ENCODE data around the gene MMP24OS.
A peak's percentile ranks its signal among the peaks of the same experiment; 100 is the strongest.

MMP24OS gene

DNA sequence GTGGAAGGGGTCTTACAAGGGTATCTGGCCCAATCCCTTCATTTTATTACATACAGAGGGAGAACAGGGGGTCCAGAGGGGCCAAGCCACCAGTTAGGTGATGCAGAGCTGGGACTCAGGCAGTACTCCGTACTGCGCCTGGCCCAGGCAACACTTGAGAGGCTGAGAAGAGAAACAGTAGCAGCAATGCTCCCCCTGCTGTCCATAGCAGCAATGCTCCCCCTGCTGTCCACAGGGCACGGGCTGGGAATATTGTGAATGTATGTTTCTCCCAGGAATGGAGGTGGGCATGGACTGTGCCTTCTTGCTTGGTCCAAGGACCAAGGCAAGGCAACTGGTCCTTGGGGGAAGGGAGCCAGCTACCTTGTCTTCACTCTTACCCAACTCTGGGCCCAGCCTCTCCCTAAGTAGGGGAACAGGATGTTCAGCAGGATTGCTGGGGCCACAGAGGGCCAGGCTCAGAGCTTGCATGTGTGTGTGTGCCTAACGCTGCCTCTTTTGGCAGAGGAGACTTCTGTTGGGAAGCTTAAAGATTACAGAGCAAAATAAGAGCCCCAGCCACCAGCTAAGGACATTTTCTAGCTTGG, 29.1 kb upstream of the MMP24OS start:
- ATAC-seq (no peak), DNase-seq (peak; percentile 40)

DNA sequence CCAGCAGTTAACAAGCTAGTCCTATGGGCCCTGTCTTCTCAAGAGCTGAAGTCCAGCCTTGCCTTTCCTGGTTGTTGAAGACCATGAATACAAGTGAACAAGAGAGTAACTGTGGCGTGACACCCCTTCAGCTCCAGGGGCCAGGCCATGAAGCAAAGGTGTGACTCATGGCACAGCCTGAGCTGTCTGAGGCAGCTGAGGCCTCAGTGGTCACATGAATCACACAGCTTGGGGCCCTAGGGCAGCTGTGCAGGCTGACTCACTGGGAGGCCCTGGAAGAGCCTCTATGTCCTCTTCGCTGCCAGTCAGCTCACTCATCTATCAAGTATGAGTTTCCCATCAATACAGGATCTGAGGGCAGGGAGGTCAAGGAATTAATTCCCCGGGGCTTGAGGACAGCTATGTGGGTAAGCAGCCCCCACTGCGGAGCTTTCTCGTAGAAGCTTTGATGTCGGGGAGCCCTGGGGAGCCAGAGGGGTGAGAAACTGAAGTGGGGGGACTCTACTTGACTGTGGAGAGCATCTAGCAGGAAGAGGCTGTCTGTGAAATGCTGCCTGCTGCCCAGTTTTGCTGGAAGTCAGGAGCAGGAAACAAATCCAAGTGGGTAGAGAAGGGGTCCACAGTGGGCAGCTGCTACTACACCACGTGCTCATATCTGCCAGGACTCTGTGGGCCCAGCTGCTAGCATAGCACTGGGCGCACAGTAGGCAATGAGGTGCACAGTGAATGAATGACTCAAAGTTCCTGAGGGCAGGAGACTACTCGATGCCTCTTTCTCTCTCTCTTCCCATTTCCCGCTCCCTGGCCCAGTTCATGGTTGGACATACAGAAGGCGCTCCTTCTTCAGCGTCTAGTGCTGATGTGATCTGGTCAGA, 28.0 kb upstream of the MMP24OS start:
- ATAC-seq (peak; percentile 99), DNase-seq (peak; percentile 84)

DNA sequence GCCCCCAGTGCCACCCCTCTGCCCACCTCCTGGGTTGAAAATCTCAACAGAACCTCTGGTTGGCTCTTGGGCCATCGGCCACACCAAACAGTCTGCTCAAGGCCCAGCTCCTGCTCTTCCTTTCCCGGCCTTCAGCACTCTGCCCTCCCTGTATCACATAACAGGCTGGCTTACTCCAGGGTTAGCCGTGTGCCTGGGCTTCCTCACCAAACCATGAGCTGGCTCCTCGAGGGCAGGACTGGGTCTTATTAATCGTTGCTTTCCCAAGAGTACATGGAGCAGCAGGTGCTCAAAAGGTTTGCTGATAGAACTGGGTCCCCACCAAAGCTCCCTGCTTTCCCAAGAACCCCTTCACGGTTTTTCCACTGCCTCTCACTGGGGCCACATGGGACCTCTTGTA, 27.0 kb upstream of the MMP24OS start:
- DNase-seq (no peak), ATAC-seq (no peak)

DNA sequence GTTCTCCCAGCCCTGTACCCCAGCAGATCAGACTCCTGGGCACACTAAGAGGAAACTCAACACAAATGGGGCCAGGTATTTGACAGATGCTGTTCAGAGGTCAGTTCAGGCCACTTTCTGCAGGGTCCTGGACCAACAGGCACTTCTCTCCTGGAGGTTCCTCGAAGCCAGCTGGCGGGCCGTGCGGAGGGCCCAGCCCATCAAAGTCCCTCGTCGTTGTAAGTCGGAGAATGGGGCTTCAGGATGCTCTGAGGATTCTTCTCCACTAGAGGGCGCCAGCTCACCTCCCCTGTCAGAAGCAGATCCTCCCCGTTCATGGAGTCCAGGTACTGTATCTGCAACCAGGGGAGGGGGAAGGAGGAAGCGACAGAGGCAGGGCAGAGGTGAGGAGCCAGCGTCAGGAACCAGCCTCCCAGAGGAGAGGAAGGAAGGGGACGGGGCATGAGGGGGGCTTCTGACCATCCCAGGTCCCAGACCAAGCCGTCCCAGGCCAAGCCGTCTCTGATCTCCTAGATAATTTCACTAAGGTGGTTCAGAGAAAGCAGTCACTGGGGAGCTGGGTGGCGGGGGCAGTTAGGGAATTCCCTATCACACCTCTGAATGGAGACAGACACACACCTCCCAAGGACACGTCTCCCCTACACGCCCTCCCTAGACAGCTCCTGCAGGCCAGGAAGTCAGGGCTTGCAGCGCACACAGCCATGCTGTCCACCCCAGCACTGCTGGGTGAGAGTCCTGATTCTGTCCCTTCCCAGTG, 26.0 kb upstream of the MMP24OS start:
- DNase-seq, result peak; percentile 85
- peak; percentile 54 for ATAC-seq

DNA sequence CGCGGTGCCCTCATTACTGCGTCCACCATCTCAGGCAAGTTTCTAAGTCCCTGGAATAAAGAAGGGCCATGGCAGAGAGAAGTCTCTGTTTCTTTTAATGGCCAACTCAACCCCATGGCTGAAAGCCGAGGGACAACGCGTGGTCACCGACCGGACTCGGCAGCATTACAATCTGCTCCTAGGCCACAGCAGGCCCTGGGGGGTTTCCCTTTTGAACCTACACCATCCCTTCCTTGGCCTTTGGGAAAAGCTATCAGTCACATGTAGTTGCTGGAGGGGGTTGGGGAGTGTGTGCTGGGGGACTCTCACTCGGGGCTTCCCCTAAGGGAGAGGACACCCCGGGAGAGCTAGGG, 25.4 kb upstream of the MMP24OS start:
- DNase-seq (no peak), ATAC-seq (no peak)

DNA sequence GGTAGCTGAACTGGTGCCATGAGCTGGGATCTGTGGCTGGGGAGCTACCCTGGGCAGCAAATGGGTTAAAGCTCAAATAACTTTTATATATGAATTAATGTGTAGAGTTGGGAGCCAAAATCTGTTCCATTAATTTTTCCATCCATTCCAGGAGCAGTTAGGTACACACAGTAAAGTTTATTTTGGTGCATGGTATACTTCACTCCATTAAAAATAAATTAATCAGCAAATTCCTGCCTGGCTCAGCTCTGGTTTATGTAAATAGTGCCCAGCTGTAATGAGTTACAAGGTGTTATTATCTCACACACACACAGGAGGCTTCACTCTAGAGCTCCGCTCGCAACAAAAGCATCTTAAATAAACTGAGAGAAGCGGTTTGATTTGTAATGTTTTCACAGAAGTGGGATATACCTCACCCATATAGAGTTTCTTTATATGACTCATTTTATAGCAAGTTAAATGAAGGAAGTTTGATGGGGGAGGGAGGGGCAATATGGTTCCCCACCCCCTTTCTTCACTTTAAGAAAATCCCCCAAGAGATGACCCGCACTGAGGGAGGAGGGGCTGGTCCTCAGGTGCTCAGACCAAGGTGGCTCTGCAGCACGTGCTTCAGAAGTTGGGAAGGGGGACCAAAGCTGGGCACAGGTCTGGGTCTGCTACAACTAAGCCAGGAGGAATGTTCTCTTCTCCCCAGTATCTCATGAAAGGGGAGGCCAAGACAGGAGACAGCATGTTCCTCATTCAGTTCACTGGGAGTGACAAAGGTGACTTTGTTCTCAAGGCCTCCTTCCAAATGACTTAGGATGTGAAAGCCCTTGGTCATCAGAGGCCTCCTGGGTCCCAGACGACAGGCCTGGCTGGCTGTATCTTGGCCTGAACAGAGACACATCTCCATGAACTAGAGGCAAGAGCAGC, 24.8 kb upstream of the MMP24OS start:
- ATAC-seq (no peak), DNase-seq (no peak)

DNA sequence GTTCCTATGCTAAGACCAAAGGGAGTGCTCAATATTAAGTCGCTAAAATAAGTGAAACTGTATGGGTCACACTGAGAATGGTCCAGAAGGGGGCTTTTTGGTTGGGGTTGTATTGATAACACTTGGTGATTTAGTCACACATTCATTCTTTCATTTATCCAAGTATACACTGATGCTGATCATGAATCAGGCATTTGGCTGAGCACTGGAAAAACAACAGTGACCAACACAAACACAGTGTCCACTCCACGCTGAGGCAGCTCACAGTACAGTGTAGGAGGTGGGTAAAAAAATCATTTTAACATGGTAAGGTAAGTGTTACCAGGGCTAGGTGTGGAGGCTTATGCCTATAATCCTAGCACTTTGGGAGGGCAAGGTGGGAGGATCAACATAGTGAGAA, 23.5 kb upstream of the MMP24OS start:
- no peak for ATAC-seq

DNA sequence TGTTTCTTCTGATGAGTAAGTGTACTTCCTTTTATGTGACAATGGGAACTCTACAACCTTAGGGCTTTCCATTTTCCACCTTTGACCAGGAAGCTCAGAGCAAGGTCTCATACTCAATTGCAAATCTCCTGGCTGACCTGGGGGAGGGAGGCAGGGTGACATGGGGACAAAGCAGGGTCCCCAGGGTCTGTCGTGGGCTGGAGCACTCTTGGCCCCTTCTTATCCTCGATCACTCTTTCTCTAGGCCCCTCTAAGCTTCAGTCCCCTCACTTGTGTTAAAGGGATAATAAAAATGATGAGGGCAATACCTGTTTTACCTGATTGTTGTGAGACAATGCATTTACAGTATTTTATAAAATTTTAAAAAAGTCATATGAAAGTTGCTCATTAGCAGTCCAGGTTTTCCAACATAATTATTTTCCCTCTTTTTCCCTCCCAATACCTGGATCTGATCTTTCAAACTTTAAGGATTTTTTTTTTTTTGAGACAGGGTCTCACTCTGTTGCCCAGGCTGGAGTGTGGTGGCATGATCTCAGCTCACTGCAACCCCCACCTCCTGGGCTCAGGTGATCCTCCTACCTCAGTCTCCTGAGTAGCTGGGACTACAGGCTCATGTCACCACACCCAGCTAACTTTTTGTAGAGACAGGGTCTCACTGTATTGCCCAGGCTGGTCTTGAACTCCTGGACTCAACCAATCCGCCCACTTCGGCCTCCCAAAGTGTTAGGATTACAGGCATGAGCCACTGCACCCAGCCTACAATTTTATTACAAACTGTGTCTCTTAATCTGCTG, 22.7 kb upstream of the MMP24OS start:
- no peak for ATAC-seq
- DNase-seq, result no peak

More for the DNA sequence above, 23.5 kb upstream of the MMP24OS start:
- no peak for DNase-seq

DNA sequence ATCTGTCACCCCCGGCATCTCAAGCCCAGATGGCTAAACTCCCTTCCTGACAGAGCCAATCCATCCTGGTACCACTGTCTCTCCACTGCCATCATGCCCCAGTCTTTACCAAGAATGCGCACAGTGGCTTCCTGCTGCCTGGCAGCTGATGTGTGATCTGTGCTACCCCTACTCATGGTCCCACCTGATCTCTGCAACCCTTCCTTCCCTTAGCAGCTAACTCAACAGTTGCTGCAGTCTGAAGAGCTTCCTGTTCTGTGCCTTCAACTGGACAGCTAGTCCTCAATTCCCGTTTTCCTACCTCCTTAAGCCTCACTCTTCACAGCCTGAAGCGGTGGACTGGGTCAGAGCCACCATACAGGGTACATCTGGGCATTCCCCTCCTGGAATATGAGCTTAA, 21.9 kb upstream of the MMP24OS start:
- ATAC-seq, result no peak
- no peak for DNase-seq

DNA sequence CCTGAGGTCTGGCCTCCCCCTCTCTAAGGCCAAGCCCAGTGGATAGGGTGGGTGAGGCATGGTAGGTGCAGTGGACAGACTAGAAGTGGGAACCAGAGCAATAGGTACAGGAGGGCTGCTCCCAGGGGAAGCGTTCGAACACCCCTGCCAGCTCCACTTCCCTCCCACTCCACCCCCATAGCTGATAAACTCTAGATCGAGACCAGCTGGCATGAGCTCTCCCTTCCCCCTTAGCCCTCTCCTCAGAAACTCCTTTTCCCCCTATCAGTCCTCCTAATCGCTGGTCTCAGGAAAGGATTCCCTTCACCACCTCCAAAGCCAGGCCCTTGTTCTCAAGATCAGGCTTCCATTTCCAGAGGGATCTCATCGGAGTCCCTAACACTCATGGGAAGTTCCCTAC, 20.3 kb upstream of the MMP24OS start:
- ATAC-seq (no peak), DNase-seq (no peak)

DNA sequence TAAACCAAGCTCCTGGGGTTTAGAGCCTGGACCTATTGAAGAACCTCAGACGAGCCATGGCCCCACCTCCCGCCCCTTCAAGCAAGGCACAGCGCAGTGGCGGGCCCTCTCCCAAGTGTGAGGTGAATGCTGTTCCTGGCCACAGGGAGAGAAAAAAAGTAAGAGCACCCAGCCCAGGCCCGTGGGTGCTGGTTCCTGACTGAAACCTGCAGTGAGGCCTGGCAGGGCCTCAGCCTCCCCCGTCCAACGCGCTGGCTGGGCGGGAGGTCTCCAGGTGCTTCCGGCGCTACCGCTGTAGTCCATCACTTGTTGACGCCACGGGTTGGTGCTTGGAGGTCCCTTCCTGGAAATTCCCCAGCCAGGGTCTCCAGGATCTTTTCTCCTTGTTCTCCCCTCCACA, 19.8 kb upstream of the MMP24OS start:
- ATAC-seq (no peak), DNase-seq (no peak)

DNA sequence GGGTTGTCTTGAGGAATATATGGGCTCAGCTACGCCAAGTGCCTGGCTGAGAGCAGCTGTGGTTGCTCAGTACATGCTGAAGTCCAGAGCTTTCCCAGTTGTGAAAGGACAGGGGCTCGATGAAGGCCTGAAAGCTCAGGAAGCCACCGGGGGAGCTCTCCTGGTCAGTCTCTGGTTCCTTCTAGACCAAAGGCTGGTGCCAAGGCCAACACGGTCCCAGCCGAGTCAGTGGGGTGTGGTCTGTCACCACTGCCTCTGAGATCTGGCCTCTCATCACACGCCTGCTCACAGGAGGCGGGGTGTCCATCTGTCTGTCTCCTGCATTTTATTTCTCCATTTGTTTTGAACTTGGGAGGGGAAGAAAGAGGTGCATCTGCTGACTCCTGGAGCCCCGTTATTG, 19.2 kb upstream of the MMP24OS start:
- DNase-seq (no peak), ATAC-seq (no peak)

DNA sequence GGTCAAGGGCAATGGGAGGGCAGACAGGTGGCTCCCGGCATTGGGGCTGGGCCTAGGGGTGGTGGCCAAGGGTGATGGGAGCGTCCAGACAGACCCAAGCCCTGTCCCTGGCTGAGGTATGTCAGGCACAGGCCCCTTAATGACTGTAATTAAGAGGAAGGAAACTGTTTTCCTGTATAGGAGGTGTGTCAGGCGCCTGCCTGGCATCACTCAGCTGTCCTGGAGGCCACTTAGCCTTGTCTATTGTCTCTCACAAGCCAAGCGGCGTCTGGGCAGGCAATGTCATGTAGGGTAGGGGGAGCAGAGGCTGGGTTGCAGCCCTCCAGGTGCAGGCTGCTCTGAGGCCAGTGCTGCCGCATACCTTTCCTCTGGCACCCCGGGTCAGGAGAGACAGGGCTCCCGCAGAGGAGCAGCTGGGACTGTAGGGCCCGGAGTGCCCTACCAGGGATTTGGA, 18.2 kb upstream of the MMP24OS start:
- ATAC-seq (no peak), DNase-seq (no peak)

DNA sequence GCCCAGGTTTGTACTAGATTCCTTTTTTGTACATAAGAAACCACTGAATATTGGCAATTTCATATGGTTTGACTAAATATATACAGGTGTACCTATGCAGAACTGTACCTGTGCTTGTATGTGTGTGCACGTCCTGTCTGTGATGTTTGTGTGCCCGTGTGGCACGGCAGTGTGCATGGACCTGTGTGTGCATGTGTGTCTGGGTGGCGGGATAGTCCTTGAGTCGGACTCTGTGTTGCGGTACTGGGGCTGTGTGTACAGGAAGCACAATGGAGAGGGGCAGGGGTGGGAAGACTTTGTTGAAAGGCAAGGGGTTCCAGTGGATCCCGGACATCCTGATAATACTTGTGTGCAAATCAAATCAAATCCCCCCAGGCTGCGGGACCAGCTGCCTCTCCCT, 17.8 kb upstream of the MMP24OS start:
- ATAC-seq, result no peak
- no peak for DNase-seq

DNA sequence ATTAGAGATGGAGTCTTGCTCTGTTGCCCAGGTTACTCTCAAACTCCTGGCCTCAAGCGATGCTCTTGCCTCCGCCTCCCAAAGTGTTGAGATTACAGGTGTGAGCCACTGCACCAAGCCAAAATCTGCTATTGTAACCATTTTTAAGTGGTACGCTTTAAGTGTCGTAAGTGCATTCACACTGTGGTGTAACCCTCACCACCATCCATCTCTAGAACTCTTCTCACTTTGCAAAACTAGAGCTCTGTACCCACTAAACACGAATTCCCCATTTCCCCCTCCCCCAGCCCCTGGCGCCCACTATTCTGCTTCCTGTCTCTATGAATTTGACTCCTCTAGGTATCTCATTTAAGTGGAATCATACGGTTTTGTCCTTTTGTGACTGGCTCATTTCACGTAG, 17.1 kb upstream of the MMP24OS start:
- ATAC-seq (no peak), DNase-seq (no peak)

DNA sequence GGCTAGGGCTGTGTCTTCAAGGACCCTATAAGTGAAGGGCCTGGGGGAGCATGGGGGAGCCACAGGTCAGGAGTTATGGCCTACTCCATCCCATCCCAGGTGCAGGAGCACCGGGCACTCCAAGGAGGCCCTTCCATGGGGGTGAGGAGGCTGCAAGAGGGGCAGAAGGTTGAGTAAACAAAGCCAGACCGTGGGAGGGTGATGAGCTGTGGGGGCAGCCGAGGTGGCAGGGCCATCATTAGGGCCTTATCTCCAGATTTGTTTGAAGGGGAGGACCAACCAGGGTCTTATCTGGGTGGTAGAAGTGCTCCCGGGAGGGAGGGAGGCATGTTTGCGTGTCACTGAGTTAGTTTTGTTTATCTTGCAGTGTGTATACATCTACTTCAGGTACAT, 16.4 kb upstream of the MMP24OS start:
- ATAC-seq, result no peak
- no peak for DNase-seq

DNA sequence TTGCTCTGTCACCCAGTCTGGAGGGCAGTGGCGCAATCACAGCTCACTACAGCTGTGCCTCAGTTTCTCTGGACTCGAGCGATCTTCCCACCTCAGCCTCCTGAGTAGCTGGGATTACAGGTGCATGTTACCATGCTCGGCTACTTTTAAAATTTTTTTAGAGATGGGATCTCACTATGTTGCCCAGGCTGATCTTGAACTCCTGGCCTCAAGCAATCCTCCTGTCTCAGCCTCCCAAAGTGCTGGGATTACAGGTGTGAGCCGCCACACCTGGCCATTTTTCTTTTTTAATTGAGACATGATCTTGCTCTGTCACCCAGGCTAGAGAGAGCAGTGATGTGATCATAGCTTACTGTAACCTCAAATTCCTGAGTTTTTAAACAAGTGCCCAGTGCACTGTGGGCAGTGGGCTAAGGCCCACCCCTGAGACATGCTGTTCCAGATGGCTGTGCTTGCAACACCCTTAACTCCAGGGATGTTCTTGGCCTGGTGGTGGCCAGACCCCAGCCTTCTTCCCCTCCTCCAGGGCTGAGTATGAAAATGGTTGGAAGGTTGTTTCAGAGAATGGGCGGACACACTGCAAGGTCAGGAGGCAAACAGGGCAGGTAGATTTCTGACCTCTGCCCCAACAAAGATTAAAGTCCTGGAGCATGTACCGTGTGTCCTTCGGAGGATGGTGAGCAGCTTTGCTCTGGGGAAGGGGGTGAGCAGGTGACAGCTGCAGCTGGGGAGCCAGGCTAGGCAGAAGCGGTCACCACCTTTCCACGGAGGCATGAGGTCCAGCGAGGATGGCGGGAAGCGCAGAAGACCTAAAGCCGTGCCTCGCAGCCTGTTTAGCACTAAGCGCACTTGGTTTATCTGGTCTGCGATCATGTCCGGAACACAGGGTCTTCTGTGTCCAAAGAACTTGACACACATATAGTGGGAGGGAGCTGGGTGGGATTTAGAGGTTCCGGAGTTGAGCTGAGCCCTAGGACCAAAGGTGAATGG, 15.7 kb upstream of the MMP24OS start:
- DNase-seq, result no peak
- no peak for ATAC-seq

DNA sequence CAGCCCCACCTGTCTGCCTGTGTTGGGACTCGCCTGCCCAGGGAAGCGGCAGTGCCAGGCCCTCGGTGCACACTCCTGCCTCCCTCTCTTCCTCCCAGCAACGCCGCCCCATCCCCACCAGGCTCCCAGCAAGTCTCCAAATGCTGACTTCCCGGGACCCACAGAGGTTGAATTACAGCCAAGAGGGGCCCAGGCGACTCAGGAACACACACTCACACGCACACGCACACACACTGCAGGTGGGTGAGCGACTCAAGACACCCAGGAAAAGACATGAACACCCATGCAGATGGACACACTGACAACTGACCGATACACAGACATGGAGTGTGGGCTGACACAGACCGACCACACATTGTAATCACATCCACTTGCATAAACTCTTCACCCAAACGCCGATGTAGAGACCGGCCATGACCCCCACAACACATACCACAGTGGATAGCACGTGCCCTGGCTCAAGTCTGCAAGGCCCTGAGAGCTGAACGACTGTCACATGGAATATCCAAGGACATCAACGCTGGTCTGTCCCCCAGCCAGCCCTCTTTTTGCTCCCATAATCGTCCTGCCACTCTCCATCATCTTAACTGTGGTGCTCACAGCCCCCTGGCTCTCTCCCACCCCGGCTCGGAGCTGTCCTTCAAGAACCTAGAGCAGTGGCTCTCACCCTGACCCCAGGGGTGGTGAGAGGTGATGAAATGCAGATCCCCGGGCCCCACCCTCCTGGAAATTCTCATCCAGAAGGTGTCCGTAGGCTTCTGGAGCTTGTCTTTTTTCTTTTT, 14.8 kb upstream of the MMP24OS start:
- no peak for DNase-seq
- ATAC-seq, result no peak
